Upper lobe of left lung (tissue), 4 donors: ENCODE measurements around the gene SIK2.

ENCODE experiments used
- CTCF ChIP-seq, 6 experiments: fragments of 450-650 bp in 4 of 6; fragments of 200-600 bp in 2 of 6; sonication (generic) in 2 of 6; IDR thresholded peaks; one replicate each; pipeline ENCODE4 v1.5.1; 2016 to 2019; ENCODE audit warnings: antibody characterized with exemption in 6 of 6
- POLR2A ChIP-seq, 4 donors: fragments of 450-650 bp; IDR thresholded peaks; one replicate each; pipeline ENCODE4 v1.5.1; 2016 to 2017; ENCODE audit warnings: antibody characterized with exemption in 4 of 4, mild to moderate bottlenecking in 2 of 4
- POLR2AphosphoS5 ChIP-seq, 2 donors: sonication (generic); formaldehyde crosslinking; IDR thresholded peaks; one replicate each; pipeline ENCODE4 v1.5.1; 2017; ENCODE audit warnings: antibody characterized with exemption in 2 of 2

- no peak for TF ChIP-seq POLR2A (IDR thresholded peaks at IDR 0.05)
- TF ChIP-seq CTCF (IDR thresholded peaks at IDR 0.05) = no peak
- no peak for TF ChIP-seq POLR2AphosphoS5 (IDR thresholded peaks at IDR 0.05)
Measured at GRCh38 chr11:111627591-111627990, 25.3 kb downstream of the SIK2 start.
